GM18499 (cell line): ENCODE measurements around the gene ETF1.

Experiments
- ATAC-seq: cut with Tn5 transposase; IDR thresholded peaks from one replicate; pipeline ENCODE4 v1.9.1; 2021; ENCODE audit warnings: moderate number of reproducible peaks; ENCODE audit not compliant: insufficient read depth, unreplicated experiment

The ETF1 gene

GRCh38 chr5:138465261-138466124, 77.5 kb downstream of the ETF1 start, which contains the start of gene EGR1:
EGR1 (plus strand) TSS chr5:138465479; CDS start chr5:138465762, 283 bp downstream.
- ATAC-seq = peak; percentile 33

DNA sequence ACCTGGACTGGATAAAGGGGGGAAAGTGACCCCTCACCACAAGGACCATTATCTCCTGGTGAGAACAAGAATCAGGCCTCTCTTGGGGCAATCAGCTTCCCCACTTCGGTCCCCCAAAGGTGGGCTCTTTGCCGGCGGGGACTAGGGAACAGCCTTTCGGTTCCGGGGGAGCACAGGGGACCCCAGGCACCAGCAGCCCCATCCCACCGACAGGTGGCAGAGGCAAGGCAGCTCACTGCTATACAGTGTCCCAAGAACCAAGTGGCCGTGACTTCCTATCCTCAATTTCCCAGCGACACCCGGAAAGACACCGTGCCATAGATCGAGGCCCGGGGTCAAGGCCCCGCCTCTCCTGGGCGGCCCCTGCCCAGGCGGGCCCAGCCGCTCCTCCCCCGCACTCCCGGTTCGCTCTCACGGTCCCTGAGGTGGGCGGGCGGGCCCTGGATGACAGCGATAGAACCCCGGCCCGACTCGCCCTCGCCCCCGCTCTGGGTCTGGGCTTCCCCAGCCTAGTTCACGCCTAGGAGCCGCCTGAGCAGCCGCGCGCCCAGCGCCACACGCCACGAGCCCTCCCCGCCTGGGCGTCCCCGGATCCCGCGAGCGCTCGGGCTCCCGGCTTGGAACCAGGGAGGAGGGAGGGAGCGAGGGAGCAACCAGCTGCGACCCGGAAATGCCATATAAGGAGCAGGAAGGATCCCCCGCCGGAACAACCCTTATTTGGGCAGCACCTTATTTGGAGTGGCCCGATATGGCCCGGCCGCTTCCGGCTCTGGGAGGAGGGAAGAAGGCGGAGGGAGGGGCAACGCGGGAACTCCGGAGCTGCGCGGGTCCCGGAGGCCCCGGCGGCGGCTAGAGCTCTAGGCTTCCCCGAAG, 78.4 kb downstream of the ETF1 start:
- ATAC-seq = peak; percentile 69

GRCh38 chr5:138464008-138464387, 79.0 kb downstream of the ETF1 start:
- peak; percentile 26 for ATAC-seq

GRCh38 chr5:138463419-138464007, 79.5 kb downstream of the ETF1 start:
- ATAC-seq = no peak

- no peak for ATAC-seq
These were observed 81.5 kb downstream of the ETF1 start for GRCh38 chr5:138461343-138462125.

GRCh38 chr5:138460032-138460693, 82.9 kb downstream of the ETF1 start:
- ATAC-seq = no peak

DNA sequence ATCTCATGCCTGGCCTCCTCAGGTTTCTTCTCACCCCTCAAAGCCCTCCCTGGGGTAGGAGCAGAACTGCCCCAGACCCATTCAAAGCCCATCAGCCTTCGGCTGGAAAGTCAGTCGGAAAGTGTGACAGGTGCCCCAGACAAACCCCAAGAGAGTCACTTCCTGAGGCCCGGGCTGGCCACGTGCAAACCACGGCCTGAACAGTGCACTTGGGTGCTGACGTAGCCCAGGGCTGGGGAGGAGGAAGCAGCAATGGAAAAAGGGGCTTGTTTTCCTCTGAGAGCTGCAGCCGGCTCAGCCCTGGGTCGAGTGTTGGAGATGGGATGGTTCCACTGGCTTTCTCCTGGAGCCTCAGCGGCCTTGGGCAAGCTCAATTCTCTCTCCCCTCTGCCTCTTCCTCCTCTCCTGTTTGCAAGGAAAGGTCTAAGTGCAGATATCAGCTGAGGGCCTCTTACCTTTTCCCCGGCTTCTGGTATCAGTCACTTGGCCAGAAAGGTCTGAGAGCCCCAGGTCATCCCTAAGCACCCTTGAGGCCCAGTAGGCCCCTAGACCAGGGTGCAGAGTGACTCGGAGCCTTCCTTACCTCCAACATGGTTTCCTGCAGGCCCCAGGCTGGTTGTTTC, 83.6 kb downstream of the ETF1 start:
- ATAC-seq = no peak

DNA sequence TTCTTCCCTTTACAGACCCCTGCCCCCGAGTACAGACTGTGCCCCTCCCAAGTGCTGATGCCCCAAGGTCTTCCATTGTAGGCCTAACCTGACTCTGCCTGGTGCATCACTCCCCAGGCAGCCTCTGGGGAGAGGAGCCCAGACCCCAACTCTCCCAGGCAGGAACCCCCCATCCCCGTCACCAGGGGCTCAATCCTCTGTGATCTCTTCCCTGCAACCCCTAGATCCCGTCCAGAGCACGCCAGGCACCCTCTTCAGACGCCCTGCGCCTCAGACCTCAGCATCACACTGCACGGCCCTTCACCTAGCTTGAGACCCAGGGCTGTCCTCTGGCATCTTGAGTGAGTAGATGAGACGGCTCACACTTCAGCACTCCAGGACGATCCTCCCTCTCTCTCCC, 84.2 kb downstream of the ETF1 start:
- ATAC-seq = no peak

GRCh38 chr5:138458384-138458783, 84.7 kb downstream of the ETF1 start:
- ATAC-seq = no peak

DNA sequence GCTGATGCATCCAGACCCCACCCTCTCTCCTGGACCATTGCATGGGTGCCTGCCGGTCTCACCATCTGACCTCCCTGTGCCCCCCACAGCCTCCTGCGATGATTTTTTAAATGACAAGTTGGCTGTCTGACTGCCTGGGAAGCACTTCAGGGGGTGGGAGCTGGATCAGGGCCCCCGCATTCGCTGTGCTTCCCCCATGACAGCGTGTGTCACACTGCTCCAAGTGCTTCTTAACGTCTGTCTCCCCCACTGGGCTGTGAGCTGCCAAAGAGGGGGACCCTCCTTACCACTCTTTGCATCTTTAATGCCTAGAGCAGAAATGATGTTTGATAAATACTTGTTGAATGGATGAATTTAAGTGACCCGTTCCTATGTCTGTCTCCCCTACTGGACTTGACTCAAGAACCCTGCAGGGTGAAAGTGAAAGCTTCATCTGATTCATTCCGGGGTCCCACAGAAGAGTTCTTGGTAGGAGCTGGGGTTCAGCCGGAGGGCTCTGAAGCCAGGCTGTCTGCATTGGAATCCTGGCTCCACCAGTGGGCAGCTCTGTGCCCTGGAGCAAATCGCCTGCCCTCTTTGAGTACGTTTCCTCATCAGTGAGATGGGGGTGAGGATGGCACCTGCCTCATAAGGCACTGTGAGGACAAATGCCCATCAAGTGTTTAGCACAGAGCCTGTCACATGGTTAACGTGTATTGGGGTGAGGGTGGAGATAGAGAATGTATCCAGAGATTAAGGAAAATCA, 85.3 kb downstream of the ETF1 start:
- no peak for ATAC-seq
